ENCODE measurements around the gene SMAD6.

- TF ChIP-seq, protein P1, sequence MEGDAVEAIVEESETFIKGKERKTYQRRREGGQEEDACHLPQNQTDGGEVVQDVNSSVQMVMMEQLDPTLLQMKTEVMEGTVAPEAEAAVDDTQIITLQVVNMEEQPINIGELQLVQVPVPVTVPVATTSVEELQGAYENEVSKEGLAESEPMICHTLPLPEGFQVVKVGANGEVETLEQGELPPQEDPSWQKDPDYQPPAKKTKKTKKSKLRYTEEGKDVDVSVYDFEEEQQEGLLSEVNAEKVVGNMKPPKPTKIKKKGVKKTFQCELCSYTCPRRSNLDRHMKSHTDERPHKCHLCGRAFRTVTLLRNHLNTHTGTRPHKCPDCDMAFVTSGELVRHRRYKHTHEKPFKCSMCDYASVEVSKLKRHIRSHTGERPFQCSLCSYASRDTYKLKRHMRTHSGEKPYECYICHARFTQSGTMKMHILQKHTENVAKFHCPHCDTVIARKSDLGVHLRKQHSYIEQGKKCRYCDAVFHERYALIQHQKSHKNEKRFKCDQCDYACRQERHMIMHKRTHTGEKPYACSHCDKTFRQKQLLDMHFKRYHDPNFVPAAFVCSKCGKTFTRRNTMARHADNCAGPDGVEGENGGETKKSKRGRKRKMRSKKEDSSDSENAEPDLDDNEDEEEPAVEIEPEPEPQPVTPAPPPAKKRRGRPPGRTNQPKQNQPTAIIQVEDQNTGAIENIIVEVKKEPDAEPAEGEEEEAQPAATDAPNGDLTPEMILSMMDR (IDR thresholded peaks at IDR 0.05), result no peak
- TF ChIP-seq POLR2A (IDR thresholded peaks at IDR 0.05), result no peak
These were observed 75.7 kb downstream of the SMAD6 start for GRCh38 chr15:66777596-66778313.

Data from right lobe of liver (tissue), 4 donors.